GM23338 (cell line): ENCODE data around the gene COL4A6. TPM values are rescaled to one million over a fixed set of nuclear protein-coding genes. Genes with fewer than 3 reads are reported as not detected.

ENCODE experiments used
- ATAC-seq: fragments of 200-7000 bp; cut with Tn5 transposase; 3 replicates; pipeline ENCODE4 v1.9.1; 2020
- DNase-seq: peaks from one replicate; pipeline ENCODE4 v3.0.0-alpha.2; 2015; ENCODE audit warnings: low spot score
- H2AFZ ChIP-seq: fragments of 200-600 bp; sonication (generic); 2 replicates; pipeline ENCODE4 v1.8.0; 2016; ENCODE audit warnings: antibody characterized with exemption, mild to moderate bottlenecking, moderate library complexity
- H3F3A ChIP-seq: fragments of 200-600 bp; sonication (generic); replicated peaks from 2 replicates; pipeline ENCODE4 v1.8.0; 2017; ENCODE audit warnings: antibody characterized with exemption, mixed run types, low read depth
- H3K27ac ChIP-seq: fragments of 200-600 bp; sonication (generic); 2 replicates; pipeline ENCODE4 v1.6.1; 2016; ENCODE audit warnings: low read depth
- H3K27me3 ChIP-seq: fragments of 200-600 bp; sonication (generic); 2 replicates; pipeline ENCODE4 v1.8.0; 2016; ENCODE audit warnings: mild to moderate bottlenecking, mixed run types, moderate library complexity; ENCODE audit not compliant: insufficient read depth
- H3K36me3 ChIP-seq: fragments of 200-600 bp; sonication (generic); 2 replicates; pipeline ENCODE4 v1.8.0; 2016; ENCODE audit warnings: mild to moderate bottlenecking; ENCODE audit not compliant: insufficient read depth
- H3K4me1 ChIP-seq: fragments of 200-600 bp; sonication (generic); 2 replicates; pipeline ENCODE4 v1.8.0; 2016; ENCODE audit warnings: mild to moderate bottlenecking, moderate library complexity; ENCODE audit not compliant: insufficient read depth
- H3K4me2 ChIP-seq: fragments of 200-600 bp; sonication (generic); 2 replicates; pipeline ENCODE4 v1.7.1; 2017; ENCODE audit warnings: mixed run types
- H3K4me3 ChIP-seq: fragments of 200-600 bp; sonication (generic); 2 replicates; pipeline ENCODE4 v1.6.1; 2016; ENCODE audit warnings: mixed run types
- H3K79me2 ChIP-seq: fragments of 200-600 bp; sonication (generic); replicated peaks from 2 replicates; pipeline ENCODE4 v1.8.0; 2017; ENCODE audit warnings: mild to moderate bottlenecking; ENCODE audit not compliant: insufficient read depth
- H3K9me2 ChIP-seq: fragments of 200-600 bp; sonication (generic); 2 replicates; pipeline ENCODE4 v1.8.0; 2017; ENCODE audit not compliant: insufficient read depth
- H4K20me1 ChIP-seq: fragments of 200-600 bp; sonication (generic); replicated peaks from 2 replicates; pipeline ENCODE4 v1.8.0; 2017; ENCODE audit warnings: mild to moderate bottlenecking; ENCODE audit not compliant: insufficient read depth
- H3K27ac Mint-ChIP-seq: 2 replicates; pipeline ENCODE4 v1.8.0; 2020; ENCODE audit warnings: inconsistent platforms, mild to moderate bottlenecking, moderate library complexity, mixed read lengths
- H3K27me3 Mint-ChIP-seq: 3 replicates; pipeline ENCODE4 v1.8.0; 2022; ENCODE audit warnings: low read depth, mild to moderate bottlenecking, moderate library complexity, mixed read lengths, inconsistent platforms; ENCODE audit not compliant: insufficient read depth, poor library complexity
- H3K36me3 Mint-ChIP-seq: 3 replicates; pipeline ENCODE4 v1.8.0; 2021; ENCODE audit warnings: low read depth, mild to moderate bottlenecking, inconsistent platforms, moderate library complexity, mixed read lengths
- H3K4me1 Mint-ChIP-seq: 3 replicates; pipeline ENCODE4 v1.8.0; 2020; ENCODE audit warnings: mild to moderate bottlenecking, inconsistent platforms, mixed read lengths
- H3K4me3 Mint-ChIP-seq: 3 replicates; pipeline ENCODE4 v1.8.0; 2021; ENCODE audit warnings: moderate library complexity, mild to moderate bottlenecking, inconsistent platforms, mixed read lengths
- H3K9me3 Mint-ChIP-seq: 3 replicates; pipeline ENCODE4 v1.8.0; 2020; ENCODE audit warnings: moderate library complexity, mild to moderate bottlenecking, inconsistent platforms, mixed read lengths
- CREB1 ChIP-seq: fragments of 250-450 bp; sonication (Bioruptor Pico); IDR thresholded peaks from 2 replicates; pipeline ENCODE4 v1.5.0; 2020; ENCODE audit warnings: low read depth, mild to moderate bottlenecking, moderate library complexity
- CTCF ChIP-seq, 2 experiments: fragments of 200-600 bp in 1 of 2; sonication (generic) in 1 of 2; conservative IDR thresholded peaks; 2 replicates each; pipeline versions ENCODE4 v1.5.1 to v1.6.1; 2016 to 2017; ENCODE audit warnings: antibody characterized with exemption in 2 of 2, low read depth in 2 of 2, mild to moderate bottlenecking in 2 of 2, moderate library complexity in 1 of 2
- ETS1 ChIP-seq: IDR thresholded peaks from 2 replicates; pipeline ENCODE4 v1.6.1; 2016; ENCODE audit warnings: antibody characterized with exemption
- EZH2 ChIP-seq: fragments of 200-600 bp; sonication (generic); IDR thresholded peaks from one replicate; pipeline ENCODE4 v1.8.0; 2017; ENCODE audit warnings: antibody characterized with exemption, mild to moderate bottlenecking, low read depth; ENCODE audit not compliant: unreplicated experiment
- EZH2phosphoT487 ChIP-seq: fragments of 200-600 bp; sonication (generic); IDR thresholded peaks from one replicate; pipeline ENCODE4 v1.8.1; 2018; ENCODE audit warnings: antibody characterized with exemption; ENCODE audit not compliant: unreplicated experiment
- POLR2AphosphoS5 ChIP-seq: IDR thresholded peaks from 2 replicates; pipeline ENCODE4 v1.6.1; 2016; ENCODE audit warnings: antibody characterized with exemption, low read depth
- ZNF114 ChIP-seq: fragments of 250-450 bp; sonication (Bioruptor Pico); IDR thresholded peaks from 2 replicates; pipeline ENCODE4 v1.5.0; 2020; ENCODE audit warnings: mild to moderate bottlenecking, moderate library complexity
- ZNF331 ChIP-seq: fragments of 250-450 bp; sonication (Bioruptor Pico); IDR thresholded peaks from 2 replicates; pipeline ENCODE4 v1.5.0; 2020; ENCODE audit warnings: low read depth, mild to moderate bottlenecking, moderate library complexity
- polyA plus RNA-seq: library from polyadenylated mRNA; unstranded; fragments of >200 nt; fragmentation: Nextera tagmentation; extraction: Ambion mirVana; gene quantifications from 2 replicates; pipeline ENCODE4 v1.2.1, GENCODE V29; 2016
- total RNA-seq: library from RNA; depleted of rRNA; stranded (reverse); fragments of >200 nt; shearing (Covaris generic); gene quantifications from 2 replicates; pipeline ENCODE4 v1.2.3, GENCODE V29; 2014
- TF ChIP-seq, protein P1 (sequence below): IDR thresholded peaks from one replicate; pipeline ENCODE4 v1.6.1; 2018; ENCODE audit warnings: antibody characterized with exemption; ENCODE audit not compliant: unreplicated experiment
- TF ChIP-seq, protein P2 (sequence below): fragments of 250-450 bp; sonication (Bioruptor Pico); IDR thresholded peaks from 2 replicates; pipeline ENCODE4 v1.5.0; 2020; ENCODE audit warnings: mild to moderate bottlenecking, moderate library complexity

Gene COL4A6
- total and polyA plus RNA-seq, 2 experiments from 2014 or later = 4.1 to 15.2 TPM

DNA sequence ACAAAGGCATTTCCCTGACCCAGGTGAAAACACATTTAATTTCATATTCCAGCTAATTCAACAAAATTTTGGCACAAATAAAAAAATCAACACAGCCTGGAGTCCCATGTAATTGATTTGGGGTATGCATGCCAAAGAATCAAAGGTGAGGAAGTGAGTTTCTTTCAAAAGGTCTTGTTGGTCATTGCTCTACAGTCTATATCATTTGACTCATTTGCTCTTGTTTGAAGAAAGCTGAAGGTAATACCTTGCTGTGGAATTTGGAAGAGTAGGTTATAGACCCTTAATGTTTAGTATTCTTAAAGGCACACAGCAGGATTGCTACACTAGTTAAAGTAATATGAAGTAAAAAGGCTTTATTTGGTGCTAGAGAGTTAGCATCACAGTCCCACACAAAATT lies 25.4 kb downstream of the COL4A6 start:
- DNase-seq = no peak
- Mint-ChIP-seq H3K4me3 (no peak overlapping the region), H3K4me1 (peaks cover 33% of the 10 kb centered on the region), H3K9me3 (no peaks in the 10 kb centered on the region), H3K36me3 (no peaks in the 10 kb centered on the region), H3K27ac (no peak overlapping the region), H3K27me3 (no peaks in the 10 kb centered on the region)
- H3F3A ChIP-seq = no peaks in the 10 kb centered on the region
- no peak overlapping the region for H3K27ac ChIP-seq
- no peaks in the 10 kb centered on the region for H3K36me3 ChIP-seq
- no peak overlapping the region; the same call in 1 of the 2 replicates for H3K4me2 ChIP-seq
- H3K27me3 ChIP-seq = no peaks in the 10 kb centered on the region
- H3K4me3 ChIP-seq = no peak overlapping the region
- no peaks in the 10 kb centered on the region for H3K9me2 ChIP-seq
- H3K79me2 ChIP-seq = no peaks in the 10 kb centered on the region
- no peak overlapping the region for H2AFZ ChIP-seq
- ATAC-seq = no peak
- peaks cover 26% of the 10 kb centered on the region for H3K4me1 ChIP-seq
- no peaks in the 10 kb centered on the region for H4K20me1 ChIP-seq
- TF ChIP-seq CREB1 (CRISPR knock-in tag) (no peak), ETS1 (no peak), ZNF331 (CRISPR knock-in tag) (no peak), ZNF114 (CRISPR knock-in tag) (no peak), POLR2AphosphoS5 (no peak), EZH2phosphoT487 (no peak), EZH2 (no peak), CTCF (conservative IDR thresholded peaks at IDR 0.05; ENCODE audit: low read depth in 2 of 2) (no peak)
- TF ChIP-seq, protein P1, sequence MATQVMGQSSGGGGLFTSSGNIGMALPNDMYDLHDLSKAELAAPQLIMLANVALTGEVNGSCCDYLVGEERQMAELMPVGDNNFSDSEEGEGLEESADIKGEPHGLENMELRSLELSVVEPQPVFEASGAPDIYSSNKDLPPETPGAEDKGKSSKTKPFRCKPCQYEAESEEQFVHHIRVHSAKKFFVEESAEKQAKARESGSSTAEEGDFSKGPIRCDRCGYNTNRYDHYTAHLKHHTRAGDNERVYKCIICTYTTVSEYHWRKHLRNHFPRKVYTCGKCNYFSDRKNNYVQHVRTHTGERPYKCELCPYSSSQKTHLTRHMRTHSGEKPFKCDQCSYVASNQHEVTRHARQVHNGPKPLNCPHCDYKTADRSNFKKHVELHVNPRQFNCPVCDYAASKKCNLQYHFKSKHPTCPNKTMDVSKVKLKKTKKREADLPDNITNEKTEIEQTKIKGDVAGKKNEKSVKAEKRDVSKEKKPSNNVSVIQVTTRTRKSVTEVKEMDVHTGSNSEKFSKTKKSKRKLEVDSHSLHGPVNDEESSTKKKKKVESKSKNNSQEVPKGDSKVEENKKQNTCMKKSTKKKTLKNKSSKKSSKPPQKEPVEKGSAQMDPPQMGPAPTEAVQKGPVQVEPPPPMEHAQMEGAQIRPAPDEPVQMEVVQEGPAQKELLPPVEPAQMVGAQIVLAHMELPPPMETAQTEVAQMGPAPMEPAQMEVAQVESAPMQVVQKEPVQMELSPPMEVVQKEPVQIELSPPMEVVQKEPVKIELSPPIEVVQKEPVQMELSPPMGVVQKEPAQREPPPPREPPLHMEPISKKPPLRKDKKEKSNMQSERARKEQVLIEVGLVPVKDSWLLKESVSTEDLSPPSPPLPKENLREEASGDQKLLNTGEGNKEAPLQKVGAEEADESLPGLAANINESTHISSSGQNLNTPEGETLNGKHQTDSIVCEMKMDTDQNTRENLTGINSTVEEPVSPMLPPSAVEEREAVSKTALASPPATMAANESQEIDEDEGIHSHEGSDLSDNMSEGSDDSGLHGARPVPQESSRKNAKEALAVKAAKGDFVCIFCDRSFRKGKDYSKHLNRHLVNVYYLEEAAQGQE = no peak
- TF ChIP-seq, protein P2, sequence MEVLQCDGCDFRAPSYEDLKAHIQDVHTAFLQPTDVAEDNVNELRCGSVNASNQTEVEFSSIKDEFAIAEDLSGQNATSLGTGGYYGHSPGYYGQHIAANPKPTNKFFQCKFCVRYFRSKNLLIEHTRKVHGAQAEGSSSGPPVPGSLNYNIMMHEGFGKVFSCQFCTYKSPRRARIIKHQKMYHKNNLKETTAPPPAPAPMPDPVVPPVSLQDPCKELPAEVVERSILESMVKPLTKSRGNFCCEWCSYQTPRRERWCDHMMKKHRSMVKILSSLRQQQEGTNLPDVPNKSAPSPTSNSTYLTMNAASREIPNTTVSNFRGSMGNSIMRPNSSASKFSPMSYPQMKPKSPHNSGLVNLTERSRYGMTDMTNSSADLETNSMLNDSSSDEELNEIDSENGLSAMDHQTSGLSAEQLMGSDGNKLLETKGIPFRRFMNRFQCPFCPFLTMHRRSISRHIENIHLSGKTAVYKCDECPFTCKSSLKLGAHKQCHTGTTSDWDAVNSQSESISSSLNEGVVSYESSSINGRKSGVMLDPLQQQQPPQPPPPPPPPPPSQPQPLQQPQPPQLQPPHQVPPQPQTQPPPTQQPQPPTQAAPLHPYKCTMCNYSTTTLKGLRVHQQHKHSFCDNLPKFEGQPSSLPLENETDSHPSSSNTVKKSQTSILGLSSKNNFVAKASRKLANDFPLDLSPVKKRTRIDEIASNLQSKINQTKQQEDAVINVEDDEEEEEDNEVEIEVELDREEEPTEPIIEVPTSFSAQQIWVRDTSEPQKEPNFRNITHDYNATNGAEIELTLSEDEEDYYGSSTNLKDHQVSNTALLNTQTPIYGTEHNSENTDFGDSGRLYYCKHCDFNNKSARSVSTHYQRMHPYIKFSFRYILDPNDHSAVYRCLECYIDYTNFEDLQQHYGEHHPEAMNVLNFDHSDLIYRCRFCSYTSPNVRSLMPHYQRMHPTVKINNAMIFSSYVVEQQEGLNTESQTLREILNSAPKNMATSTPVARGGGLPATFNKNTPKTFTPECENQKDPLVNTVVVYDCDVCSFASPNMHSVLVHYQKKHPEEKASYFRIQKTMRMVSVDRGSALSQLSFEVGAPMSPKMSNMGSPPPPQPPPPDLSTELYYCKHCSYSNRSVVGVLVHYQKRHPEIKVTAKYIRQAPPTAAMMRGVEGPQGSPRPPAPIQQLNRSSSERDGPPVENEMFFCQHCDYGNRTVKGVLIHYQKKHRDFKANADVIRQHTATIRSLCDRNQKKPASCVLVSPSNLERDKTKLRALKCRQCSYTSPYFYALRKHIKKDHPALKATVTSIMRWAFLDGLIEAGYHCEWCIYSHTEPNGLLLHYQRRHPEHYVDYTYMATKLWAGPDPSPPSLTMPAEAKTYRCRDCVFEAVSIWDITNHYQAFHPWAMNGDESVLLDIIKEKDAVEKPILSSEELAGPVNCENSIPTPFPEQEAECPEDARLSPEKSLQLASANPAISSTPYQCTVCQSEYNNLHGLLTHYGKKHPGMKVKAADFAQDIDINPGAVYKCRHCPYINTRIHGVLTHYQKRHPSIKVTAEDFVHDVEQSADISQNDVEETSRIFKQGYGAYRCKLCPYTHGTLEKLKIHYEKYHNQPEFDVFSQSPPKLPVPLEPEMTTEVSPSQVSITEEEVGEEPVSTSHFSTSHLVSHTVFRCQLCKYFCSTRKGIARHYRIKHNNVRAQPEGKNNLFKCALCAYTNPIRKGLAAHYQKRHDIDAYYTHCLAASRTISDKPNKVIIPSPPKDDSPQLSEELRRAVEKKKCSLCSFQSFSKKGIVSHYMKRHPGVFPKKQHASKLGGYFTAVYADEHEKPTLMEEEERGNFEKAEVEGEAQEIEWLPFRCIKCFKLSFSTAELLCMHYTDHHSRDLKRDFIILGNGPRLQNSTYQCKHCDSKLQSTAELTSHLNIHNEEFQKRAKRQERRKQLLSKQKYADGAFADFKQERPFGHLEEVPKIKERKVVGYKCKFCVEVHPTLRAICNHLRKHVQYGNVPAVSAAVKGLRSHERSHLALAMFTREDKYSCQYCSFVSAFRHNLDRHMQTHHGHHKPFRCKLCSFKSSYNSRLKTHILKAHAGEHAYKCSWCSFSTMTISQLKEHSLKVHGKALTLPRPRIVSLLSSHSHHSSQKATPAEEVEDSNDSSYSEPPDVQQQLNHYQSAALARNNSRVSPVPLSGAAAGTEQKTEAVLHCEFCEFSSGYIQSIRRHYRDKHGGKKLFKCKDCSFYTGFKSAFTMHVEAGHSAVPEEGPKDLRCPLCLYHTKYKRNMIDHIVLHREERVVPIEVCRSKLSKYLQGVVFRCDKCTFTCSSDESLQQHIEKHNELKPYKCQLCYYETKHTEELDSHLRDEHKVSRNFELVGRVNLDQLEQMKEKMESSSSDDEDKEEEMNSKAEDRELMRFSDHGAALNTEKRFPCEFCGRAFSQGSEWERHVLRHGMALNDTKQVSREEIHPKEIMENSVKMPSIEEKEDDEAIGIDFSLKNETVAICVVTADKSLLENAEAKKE (CRISPR knock-in tag) = no peak
